Measurements from ENCODE around the gene PPM1B.

PPM1B gene

DNA sequence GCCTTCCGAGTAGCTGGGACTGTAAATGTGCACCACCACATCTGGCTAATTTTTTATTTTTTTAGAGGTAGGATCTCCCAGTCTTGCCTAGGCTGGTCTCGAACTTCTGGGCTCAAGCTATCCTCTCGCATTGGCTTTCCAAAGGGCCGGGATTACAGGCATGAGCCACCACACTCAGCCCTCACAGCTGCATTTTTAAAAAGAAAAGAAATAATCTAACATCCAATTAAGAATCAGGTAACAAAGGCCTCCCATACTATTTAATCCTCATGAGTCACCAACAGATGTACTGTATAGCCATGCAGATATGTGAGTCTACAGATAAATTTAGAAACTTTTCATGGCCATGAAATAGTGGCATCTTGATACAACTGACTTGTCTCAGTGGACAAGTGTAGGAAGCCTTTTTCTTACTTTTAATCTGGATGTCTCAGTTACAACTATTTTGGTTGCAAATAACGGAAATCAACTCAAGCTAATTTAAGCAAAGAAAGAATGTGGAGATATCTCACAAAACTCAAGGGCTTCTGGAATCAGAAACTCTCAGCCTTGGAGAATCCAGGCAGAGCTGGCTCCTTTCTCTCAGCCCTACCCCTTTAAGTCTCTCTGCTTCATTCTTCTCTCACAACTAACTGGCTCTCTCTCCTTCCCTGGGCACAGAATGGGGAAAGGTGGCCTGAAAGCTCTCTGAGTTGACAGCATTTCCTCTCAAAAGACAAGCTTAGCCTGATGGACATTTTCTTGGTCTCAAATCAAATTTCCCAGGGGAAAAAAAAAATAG lies 12.8 kb upstream of the PPM1B start:
- no peak overlapping the region for H3K27ac ChIP-seq
- no peaks in the 10 kb centered on the region for H4K20me1 ChIP-seq (ENCODE audit: insufficient read depth)
- H3K4me3 ChIP-seq (IDR thresholded peaks at IDR 0.05; ENCODE audit: insufficient read depth, low read depth, low read length), result no peak overlapping the region
- TF ChIP-seq, protein P1, sequence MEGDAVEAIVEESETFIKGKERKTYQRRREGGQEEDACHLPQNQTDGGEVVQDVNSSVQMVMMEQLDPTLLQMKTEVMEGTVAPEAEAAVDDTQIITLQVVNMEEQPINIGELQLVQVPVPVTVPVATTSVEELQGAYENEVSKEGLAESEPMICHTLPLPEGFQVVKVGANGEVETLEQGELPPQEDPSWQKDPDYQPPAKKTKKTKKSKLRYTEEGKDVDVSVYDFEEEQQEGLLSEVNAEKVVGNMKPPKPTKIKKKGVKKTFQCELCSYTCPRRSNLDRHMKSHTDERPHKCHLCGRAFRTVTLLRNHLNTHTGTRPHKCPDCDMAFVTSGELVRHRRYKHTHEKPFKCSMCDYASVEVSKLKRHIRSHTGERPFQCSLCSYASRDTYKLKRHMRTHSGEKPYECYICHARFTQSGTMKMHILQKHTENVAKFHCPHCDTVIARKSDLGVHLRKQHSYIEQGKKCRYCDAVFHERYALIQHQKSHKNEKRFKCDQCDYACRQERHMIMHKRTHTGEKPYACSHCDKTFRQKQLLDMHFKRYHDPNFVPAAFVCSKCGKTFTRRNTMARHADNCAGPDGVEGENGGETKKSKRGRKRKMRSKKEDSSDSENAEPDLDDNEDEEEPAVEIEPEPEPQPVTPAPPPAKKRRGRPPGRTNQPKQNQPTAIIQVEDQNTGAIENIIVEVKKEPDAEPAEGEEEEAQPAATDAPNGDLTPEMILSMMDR (conservative IDR thresholded peaks at IDR 0.05; ENCODE audit: low read depth, low read length), result no peak
- H2AFZ ChIP-seq (ENCODE audit: low read depth), result no peak overlapping the region
- no peak overlapping the region for H3K4me2 ChIP-seq
- H3K4me1 ChIP-seq (ENCODE audit: low read depth, poor library complexity, severe bottlenecking), result no peaks in the 10 kb centered on the region
- no peaks in the 10 kb centered on the region for H3K27me3 ChIP-seq (ENCODE audit: insufficient read depth, low read depth)
- no peak overlapping the region for H3K9ac ChIP-seq
- H3K36me3 ChIP-seq (ENCODE audit: insufficient read depth), result no peaks in the 10 kb centered on the region
- H3K79me2 ChIP-seq (ENCODE audit: insufficient read depth, low read depth), result no peaks in the 10 kb centered on the region

DNA sequence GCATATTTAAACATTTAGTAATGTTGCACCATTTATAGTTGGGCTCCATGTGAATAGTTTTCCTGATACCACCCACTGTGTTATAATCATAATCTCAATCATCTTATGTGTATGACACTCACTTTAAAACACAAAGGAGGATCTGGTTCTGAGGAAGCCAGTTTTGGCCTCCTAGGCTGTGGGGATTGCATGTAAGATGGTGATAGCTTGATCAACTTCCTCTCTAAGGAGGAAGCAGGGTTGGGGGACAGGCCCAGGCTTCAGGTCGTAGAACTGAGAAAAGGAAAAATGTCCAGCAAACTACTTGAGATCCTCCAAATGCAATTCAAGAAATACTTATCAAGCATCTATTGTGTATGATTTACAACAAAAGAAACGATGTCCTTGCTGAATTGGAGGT lies 4.9 kb upstream of the PPM1B start:
- Histone ChIP-seq H3K4me2 (no peak overlapping the region), H3K4me3 (IDR thresholded peaks at IDR 0.05; ENCODE audit: insufficient read depth, low read depth, low read length) (no peak overlapping the region), H3K4me1 (ENCODE audit: low read depth, poor library complexity, severe bottlenecking) (no peaks in the 10 kb centered on the region), H4K20me1 (ENCODE audit: insufficient read depth) (no peaks in the 10 kb centered on the region), H2AFZ (ENCODE audit: low read depth) (no peak overlapping the region), H3K9ac (no peak overlapping the region), H3K27ac (no peak overlapping the region), H3K27me3 (ENCODE audit: insufficient read depth, low read depth) (no peaks in the 10 kb centered on the region), H3K36me3 (ENCODE audit: insufficient read depth) (no peaks in the 10 kb centered on the region), H3K79me2 (ENCODE audit: insufficient read depth, low read depth) (no peaks in the 10 kb centered on the region)
- TF ChIP-seq, protein P1 (conservative IDR thresholded peaks at IDR 0.05; ENCODE audit: low read depth, low read length), result no peak

DNA sequence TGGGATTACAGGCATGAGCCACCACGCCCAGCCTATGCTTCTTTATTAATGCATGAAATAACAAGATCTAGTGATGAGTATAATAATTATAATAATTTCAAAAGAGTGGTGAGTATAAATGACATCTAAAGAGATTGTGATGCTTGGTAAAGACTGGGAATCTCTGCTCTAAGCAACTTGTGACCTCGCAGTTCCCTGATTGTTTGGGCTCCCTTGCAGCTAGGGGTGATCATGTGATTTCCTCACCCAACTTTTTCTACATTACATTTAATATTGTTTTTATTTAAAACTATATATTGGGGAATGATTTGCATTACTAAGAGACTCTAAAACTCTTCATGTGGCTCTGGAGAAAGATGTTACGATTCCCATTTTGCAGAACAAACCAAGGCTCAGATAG lies 4.1 kb upstream of the PPM1B start:
- peaks cover 5% of the 10 kb centered on the region for H3K79me2 ChIP-seq (ENCODE audit: insufficient read depth, low read depth)
- no peaks in the 10 kb centered on the region for H4K20me1 ChIP-seq (ENCODE audit: insufficient read depth)
- H2AFZ ChIP-seq (ENCODE audit: low read depth), result no peak overlapping the region
- no peak overlapping the region for H3K4me3 ChIP-seq (IDR thresholded peaks at IDR 0.05; ENCODE audit: insufficient read depth, low read depth, low read length)
- no peak overlapping the region for H3K4me2 ChIP-seq
- no peak overlapping the region for H3K9ac ChIP-seq
- no peaks in the 10 kb centered on the region for H3K36me3 ChIP-seq (ENCODE audit: insufficient read depth)
- no peak overlapping the region for H3K27ac ChIP-seq
- H3K27me3 ChIP-seq (ENCODE audit: insufficient read depth, low read depth), result no peaks in the 10 kb centered on the region
- no peaks in the 10 kb centered on the region for H3K4me1 ChIP-seq (ENCODE audit: low read depth, poor library complexity, severe bottlenecking)
- TF ChIP-seq, protein P1 (conservative IDR thresholded peaks at IDR 0.05; ENCODE audit: low read depth, low read length), result no peak

DNA sequence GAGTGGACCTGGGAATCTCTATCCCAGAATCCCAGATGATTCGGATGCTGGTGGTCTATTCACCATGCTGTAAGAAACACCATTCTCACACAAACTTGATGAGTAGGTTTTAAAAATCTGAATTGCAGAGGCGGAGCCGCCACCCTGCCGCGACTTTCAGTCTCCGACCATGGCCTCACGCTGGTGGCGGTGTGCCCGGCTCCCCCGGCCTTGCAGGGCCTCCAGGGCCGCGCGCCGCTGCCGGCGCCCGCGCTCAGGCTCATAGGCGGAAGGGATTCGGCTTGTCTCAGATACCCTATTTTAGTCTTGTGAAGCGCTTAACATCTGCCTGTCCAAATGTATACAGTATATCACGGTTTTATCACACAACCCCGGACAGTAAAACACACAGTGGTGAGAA lies 2.6 kb upstream of the PPM1B start:
- H3K4me2 ChIP-seq, result no peak overlapping the region
- peaks cover 20% of the 10 kb centered on the region for H3K79me2 ChIP-seq (ENCODE audit: insufficient read depth, low read depth)
- H3K4me3 ChIP-seq (IDR thresholded peaks at IDR 0.05; ENCODE audit: insufficient read depth, low read depth, low read length), result no peak overlapping the region
- TF ChIP-seq, protein P1 (conservative IDR thresholded peaks at IDR 0.05; ENCODE audit: low read depth, low read length), result no peak
- no peaks in the 10 kb centered on the region for H4K20me1 ChIP-seq (ENCODE audit: insufficient read depth)
- no peak overlapping the region for H2AFZ ChIP-seq (ENCODE audit: low read depth)
- no peaks in the 10 kb centered on the region for H3K36me3 ChIP-seq (ENCODE audit: insufficient read depth)
- H3K9ac ChIP-seq, result no peak overlapping the region
- no peaks in the 10 kb centered on the region for H3K27me3 ChIP-seq (ENCODE audit: insufficient read depth, low read depth)
- peaks cover 9% of the 10 kb centered on the region for H3K4me1 ChIP-seq (ENCODE audit: low read depth, poor library complexity, severe bottlenecking)
- H3K27ac ChIP-seq, result no peak overlapping the region

Data from KMS-11 (cell line).